ENCODE results near the gene PHOSPHO1.

Gene PHOSPHO1

DNA sequence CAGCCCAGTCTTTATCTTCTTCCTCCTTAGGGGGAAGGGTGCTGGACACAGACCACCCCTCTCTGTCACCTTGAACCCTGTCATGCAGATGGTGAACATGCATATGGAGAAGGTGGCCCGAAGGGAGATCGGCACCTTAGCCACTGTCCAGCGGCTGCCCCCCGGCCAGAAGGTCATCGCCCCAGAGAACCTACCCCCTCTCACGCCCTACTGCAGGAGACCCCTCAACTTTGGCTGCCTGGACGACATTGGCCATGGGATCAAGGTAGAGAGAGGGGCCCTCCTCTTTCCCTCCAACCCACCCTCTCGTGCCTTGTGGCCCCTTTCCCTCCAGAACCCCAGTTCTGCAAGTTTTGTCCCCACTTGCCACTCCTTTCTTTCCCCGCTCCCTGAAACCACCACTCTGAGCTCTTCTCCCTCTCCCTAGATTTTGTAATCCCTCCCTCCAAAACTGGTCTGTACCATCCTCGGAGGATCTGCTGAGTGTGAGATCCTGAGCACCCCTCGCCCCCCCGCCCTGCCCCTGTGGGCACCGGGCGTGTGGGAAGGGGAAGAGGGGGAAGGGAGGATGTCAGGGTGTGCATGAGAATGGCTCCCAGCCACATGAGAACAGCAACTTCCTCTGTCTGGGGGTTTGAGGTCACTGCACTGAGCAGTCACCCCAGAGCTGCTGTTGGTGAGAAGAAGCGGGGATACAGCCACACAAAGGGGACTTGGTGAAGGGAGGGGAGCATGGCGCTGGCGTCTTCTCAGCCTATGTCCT, 12.8 kb downstream of the PHOSPHO1 start:
- no peak for DNase-seq

DNA sequence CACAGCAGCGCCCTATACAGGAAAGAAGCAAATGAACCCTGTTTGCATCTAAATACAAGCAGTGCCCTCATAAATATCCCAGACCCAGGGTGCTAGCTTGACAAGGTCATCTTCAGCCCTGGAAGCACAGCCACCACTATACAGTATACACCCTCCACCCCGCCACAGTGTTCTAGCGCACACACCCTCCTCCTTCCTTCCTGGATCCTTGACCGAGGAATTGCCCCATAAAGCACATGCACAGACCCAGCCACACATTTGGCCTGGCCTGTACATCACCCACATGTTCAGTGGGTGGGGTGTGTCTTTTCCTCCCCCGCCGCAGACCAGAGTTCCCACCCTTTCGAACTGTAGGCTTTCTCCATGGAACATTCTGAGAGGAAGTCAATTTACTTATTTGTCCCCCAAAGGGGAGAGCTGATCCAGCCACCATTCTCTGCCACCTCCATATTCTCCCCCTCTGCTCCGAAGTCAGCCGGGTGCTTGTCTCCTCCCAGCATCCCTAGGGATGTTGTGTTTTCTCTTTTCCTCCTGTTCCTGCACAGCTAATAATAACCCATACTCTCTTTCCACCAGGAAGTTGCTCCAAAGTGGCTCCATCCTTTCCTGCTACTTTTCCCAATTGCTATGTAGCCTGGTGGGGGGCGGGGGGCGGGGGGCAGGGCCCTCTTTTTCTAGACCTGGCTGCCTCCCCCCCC, 13.5 kb downstream of the PHOSPHO1 start:
- DNase-seq, result no peak

GRCh38 chr17:49216482-49216881, 14.1 kb downstream of the PHOSPHO1 start:
- no peak for DNase-seq

GRCh38 chr17:49214676-49215360, 15.8 kb downstream of the PHOSPHO1 start:
- DNase-seq, result no peak

GRCh38 chr17:49213847-49214246, 16.7 kb downstream of the PHOSPHO1 start:
- DNase-seq, result no peak

- no peak for DNase-seq
Measured at GRCh38 chr17:49213399-49213798, 17.2 kb downstream of the PHOSPHO1 start.

DNA sequence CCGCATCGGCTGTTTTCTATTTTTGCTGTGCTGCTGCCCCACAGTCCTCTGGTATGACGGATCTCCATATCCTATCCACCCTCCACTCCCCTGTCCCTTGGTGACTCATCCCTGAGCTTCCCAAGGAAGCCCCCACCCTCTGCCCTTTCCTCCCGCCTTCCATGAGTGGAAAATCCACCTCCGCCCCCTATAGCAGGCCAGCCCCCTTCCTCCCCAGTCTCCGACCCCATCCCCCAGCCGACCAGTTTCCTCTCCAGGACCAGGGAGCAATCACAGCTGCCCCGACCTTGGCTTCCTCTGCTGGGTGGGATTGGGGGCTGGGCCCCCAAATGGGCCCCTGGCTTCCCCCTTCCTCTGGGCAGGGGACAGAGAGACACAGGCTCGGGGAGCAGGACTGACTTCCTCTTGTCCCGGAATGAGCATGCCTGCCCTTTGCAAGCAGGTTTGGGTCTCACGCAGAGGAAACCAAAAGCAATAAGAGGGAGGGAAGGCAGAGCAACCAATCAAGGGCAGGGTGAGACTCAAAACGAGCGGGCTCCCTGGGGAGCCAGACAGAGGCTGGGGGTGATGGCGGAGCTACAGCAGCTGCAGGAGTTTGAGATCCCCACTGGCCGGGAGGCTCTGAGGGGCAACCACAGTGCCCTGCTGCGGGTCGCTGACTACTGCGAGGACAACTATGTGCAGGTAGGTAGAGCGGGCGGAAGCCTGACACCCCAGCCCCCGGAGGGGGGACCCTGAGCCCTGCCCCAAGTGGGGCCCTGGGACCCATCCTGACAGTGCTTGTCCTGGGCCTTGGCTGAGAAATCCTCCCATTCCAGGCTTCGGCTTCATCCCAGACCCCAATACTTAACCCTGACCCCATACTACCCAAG, 20.2 kb downstream of the PHOSPHO1 start, which contains the start of the genes ABI3 and GNGT2:
Gene ABI3, plus strand, starts transcription at position 550 of the 872 bp plus-strand sequence. Its CDS starts 18 bp downstream, at position 568.
Gene GNGT2, minus strand, starts transcription at position 417 of the 872 bp plus-strand sequence. CDS start 3,152 bp downstream, outside the sequence.
- DNase-seq, result peak; percentile 85

DNA sequence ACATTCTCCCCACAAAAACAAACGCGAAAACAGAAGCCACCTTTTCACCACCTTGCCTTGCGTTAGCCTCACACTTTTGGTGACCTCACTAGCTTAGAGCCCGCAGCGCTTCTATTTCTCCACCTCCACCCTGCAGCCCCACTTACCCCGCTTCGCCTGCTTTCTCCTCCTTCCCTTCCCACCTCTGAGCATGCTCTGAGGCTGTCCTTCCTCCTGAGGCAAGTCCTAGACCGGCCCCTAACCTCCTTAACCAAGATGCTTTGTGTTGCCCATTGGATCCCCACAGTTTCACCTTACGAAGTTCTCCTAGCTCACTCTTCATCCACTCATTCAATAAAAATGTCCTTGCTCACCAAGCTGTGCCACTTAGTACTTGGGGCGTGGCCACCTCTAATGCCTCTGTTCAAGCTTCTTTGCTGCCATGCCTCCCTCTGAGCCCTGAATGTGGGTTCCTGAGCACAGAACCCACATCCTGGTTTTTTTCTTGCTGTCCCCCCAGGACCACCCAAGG, 21.5 kb downstream of the PHOSPHO1 start:
- peak; percentile 55 for DNase-seq

GRCh38 chr17:49204516-49204915, 26.1 kb downstream of the PHOSPHO1 start:
- no peak for DNase-seq

GRCh38 chr17:49203796-49204195, 26.8 kb downstream of the PHOSPHO1 start:
- DNase-seq, result no peak

DNA sequence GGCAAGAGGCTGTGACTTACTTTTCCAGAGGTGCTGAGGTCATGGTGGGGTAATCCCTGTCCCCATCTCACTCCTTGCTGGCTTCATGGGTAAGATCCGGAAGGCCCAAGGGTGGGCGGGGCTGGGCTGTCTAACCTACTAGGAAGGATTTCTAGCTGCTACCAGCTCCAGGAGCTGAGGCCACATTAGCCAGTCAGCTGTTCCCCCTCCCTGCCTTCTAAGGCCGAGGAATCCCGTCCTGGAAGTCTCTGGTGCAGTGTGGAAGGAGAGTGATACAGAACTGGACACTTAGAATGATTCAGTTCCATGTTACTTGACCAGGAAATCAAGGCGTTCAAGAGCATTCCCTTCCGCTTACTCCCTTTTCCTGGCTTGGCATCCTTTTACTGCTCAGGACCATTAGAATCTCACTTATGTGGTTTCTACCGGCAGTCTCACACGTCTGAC, 29.1 kb downstream of the PHOSPHO1 start:
- peak; percentile 66 for DNase-seq

DNA sequence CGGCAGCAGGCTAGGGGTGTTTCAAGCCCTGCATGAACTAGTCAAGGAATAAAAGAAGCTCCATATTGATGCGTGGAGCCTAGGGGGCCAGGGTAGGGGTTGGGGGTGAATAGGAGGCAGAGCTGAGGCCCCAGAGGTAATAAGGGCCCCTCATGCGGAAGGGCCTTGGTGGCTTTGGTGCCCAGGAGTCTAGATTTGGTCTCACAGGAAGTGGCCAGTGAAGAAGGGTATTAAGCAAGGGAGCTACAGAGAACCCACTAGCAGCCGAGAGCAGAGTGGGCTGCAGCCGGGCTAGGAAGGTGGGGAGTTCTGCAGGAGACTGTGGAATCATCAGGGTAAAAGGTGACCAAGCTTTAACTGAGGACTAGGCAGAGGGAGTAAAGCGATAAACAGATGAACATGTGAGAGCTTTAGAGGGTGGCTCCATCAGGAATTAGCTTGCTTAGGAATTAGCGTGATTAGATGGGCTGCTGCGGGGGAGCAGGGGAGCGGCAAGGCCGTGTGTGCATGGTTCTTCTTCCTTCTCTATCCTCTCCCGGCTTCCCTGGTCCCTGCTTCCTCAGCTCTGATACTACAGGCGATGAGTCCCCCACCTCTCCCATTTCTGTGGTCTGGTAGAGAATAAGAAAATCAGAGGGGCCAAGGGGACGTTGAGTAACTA, 30.0 kb downstream of the PHOSPHO1 start:
- DNase-seq, result no peak

DNA sequence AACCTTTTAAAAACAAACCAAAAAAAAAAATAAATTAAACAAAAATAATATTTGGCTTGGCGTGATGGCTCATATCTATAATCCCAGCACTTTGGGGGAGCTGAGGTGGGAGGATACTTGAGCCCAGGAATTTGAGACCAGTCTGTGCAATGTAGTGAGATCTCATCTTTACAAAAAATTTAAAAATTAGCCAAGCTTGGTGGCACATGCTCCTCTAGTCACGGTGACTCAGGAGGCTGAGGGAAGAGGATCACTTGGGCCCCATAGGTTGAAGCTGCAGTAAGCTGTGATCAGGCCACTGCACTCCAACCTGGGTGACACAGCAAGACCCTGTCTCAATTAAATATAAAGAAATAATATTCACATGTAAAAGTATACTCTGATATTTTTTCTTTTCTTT, 32.4 kb downstream of the PHOSPHO1 start:
- DNase-seq, result no peak

DNA sequence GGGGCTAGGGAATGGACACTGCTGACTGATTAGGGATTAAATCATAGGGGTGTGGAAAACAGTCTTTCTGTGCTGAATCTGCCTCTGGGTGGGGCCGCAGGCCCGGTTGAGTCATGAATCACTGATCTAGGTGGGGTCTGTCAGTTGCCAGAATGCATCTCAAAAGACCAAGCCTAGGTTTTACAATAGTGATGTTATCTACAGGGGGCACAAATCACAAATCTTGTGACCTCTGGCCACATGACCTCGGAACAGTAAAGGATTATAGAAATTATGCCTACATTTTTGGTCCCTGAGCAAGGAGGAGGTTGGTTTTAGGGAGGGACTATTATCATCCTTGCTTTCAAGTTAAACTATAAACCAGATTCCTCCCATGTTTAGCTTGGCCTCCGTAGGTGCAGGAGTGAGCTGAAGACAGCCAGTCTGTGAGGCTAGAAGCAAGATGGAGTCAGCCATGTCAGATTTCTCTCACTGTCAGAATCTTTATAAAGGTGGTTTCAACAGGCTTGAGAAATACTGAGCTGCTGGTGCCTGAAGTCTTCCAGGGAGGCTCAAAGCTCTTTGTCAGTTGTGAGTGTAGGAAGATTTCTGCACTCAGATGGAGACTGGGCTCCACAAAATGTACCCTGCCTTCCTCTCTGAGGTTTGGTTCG, 33.1 kb downstream of the PHOSPHO1 start:
- peak; percentile 14 for DNase-seq

DNA sequence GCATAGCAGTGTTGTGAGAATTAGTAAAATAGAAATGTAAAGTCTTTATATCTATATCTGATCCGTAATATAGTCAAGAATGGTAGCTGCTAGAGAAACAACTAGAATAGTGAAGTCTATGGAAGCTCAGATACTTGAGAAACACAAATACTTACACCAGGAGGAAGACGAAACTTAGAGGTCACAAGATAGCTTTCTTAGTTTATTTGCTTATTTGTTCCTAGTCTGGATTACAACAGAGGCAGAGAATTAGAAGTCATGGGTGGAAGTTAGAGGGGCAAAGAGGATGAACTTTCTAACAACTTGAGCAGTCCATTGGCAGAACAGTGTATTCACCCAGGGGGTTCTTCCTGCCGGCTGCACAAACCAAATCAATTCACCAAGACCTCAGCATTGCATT, 34.1 kb downstream of the PHOSPHO1 start:
- DNase-seq, result no peak

- DNase-seq, result no peak
Measured at GRCh38 chr17:49195751-49196150, 34.8 kb downstream of the PHOSPHO1 start.

DNA sequence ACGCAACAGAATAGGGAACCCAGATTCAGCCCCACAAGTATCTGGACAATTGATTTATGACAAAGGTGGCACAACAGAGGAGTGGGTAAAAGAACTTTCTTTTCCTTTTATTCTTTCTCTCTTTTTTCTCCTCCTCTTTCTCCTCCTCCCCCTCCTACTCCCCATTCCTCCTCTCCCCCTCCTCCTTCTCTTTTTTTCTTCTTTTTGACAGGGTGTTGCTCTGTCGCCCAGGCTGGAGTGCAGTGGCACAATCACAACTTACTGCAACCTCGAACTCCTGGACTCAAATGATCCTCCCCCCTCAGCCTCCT, 36.3 kb downstream of the PHOSPHO1 start:
- no peak for DNase-seq

- peak; percentile 72 for DNase-seq
Measured at GRCh38 chr17:49193513-49194296, 36.9 kb downstream of the PHOSPHO1 start.

DNA sequence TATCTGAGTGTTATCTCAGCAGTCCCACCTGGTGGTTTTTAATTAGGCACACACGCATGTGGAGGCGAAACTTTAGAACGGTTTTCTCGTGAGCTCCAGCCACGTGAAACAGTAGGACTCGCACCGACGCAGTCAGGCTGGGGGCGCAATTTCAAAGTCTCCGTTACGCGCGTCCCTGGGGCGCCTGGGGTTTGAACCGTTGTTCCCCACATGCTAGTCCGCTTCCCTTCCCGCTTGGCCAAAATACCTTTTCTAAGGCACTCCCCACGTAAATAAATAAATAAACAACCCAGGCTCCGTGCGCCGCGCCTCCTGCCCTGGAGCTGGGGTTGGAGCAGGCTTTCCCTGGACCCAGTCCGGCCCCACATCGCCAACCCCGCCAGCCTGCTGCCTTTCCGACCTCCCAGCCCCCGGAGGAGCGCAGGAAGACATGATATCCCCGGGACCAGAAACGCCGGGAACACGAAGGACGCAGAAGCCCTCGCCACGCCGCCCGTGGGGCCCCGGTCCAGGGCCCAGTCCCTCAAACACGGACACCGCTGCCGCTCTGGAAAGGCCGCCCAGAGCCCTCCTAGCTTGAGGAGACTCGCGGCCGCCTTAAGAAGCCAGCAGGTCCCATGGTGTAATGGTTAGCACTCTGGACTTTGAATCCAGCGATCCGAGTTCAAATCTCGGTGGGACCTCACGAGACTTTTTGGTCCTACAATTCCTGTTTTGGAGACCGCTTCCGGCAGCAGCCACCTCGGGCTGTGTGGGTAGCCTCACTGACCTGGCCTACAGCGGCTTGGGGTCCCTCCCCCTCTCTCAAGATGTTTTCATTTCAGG, 38.5 kb downstream of the PHOSPHO1 start:
- DNase-seq, result peak; percentile 91

All from EL (cell line).